Left ventricle myocardium superior (tissue), 1 donor: Measurements from ENCODE around the gene LRRC1. TPM values are rescaled to one million over a fixed set of nuclear protein-coding genes. Genes with fewer than 3 reads are reported as not detected.

Experiments used
- ATAC-seq: fragments of 200-7000 bp; cut with Tn5 transposase; one replicate; pipeline ENCODE4 v1.9.1; 2020; ENCODE audit warnings: mild to moderate bottlenecking, moderate library complexity
- DNase-seq: peaks from one replicate; pipeline ENCODE4 v3.0.0-alpha.2; 2020
- intact Hi-C: fragments of 100-400 bp; cut with micrococcal nuclease; formaldehyde crosslinking; loops from one replicate; pipeline ENCODE4 v1.11.0; 2022
- total RNA-seq: library from RNA; stranded (reverse); fragmentation: NEBNext Ultra II Directional; extraction: Animal tissue kit (Norgen Biotek cat#: 25700); gene quantifications from one replicate; pipeline ENCODE4 v1.2.1, GENCODE V29; 2021
- donor health status: DM: no; HTN: yes; CAD: no; lungs with severe emphysema.

LRRC1 gene
- total RNA-seq, 1 donor from 2014 or later: 2.0 TPM

DNA sequence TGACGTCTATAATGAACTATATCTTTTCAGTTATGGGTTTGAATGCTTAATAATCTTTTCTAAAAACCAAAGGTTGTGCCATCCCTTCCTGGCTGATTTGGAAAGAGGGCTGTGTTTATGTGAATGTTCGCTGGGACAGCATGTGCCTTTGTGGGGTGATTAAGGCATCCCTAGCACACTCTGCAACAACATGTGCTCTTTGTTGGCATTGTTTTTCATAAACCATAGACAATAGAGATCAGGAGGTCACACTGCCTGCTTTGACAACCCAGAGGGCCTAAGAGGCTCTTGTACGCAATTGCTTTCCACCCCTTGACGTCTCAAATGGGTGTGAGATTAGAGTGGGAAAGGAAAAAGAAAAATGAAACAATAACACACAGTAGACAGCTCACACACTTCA is 116.0 kb downstream of the LRRC1 start:
- ATAC-seq (peak; percentile 94), DNase-seq (no peak)
- intact Hi-C loops: no loop called here

- intact Hi-C loops: no loop called here
- DNase-seq (no peak), ATAC-seq (no peak)
Observed at GRCh38 chr6:53912661-53913060, 117.9 kb downstream of the LRRC1 start.

- DNase-seq: no peak
- intact Hi-C loops: no loop called here
- ATAC-seq: no peak
Observed at GRCh38 chr6:53913286-53913685, 118.5 kb downstream of the LRRC1 start.

DNA sequence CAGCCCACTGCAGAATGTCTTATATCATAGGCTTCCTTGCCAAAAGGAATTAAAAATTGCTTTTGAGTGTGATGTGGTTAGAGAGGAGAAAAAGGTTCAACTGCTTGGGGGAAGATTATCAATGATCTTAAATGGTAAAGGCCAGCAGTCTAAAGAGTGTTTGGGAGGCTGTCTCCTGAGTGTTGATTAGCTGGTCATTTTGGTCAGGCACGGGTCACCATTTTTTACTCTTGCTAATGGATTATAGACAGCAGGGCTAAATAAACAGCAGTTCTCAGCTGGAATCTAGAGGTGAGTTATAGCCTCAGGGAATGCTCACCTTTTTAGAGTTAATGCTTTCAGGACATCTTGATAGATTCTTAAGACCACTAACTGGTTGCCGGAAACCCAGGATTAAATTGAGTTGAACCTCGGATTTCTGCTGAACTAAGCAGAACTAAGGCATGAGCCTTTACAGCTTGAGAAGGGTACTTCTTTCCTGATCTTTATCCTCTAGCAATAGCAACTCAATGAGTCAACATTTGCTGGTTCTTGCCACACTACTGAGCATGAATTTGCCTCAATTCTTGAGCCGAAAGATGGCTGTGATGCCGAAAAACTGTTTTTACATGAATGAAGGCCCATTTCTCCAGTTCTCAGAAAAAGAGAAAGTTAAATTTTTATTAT is 120.4 kb downstream of the LRRC1 start:
- DNase-seq: no peak
- intact Hi-C loops: no loop called here
- no peak for ATAC-seq

- ATAC-seq (no peak), DNase-seq (no peak)
- intact Hi-C loops: no loop called here
Observed at GRCh38 chr6:53916804-53917463, 122.1 kb downstream of the LRRC1 start.

DNA sequence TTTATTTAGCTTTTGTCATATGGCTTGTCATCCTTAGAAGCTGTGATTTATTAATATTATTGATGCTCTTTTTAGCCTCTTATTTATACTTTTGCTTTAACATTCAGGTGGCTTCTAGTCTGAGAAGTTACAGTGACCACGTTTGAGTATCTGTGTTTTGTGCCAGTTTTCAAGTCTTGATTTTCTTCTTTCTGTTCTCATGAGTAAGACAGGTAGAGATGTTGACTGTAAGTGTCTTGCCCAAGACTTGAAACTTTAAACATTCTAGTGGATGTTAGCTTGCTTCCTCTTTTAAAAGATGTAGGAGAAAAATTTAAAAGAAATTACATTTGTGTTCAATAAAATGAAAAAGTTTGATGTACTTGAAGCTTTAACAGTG is 122.6 kb downstream of the LRRC1 start:
- DNase-seq: no peak
- ATAC-seq: no peak
- intact Hi-C loops: no loop called here

DNA sequence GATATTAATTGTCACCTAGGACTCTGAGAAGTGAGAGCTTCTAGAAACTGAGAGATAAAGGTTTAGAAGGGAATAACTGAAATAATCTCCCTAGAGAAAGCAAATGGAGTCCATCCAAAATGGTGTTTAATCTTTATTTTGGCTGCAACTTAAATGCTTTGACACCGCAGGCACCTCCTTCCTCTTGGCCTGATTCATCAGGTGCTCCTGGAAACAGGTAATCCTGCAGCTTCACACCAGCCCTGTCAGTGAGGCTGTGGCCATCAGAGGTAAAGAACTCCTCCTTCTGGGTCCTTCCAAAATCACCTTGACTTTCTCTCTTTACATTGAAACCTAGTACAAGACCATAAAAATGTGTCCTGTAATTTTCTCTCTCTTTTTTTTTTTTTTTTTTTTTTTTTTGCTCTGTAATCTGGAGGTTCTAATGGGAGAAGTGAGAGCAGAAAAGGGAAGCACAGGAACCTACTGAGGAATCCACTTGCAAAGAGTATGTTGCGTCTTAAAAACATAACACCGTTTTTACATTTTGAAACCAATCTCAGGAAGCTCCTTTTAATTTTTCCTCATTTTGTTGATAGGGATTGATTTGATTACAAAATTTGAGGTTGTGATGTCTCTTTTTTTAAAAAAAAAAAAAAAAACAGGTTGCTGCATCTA is 124.2 kb downstream of the LRRC1 start:
- ATAC-seq (no peak), DNase-seq (no peak)
- intact Hi-C loops: no loop called here

DNA sequence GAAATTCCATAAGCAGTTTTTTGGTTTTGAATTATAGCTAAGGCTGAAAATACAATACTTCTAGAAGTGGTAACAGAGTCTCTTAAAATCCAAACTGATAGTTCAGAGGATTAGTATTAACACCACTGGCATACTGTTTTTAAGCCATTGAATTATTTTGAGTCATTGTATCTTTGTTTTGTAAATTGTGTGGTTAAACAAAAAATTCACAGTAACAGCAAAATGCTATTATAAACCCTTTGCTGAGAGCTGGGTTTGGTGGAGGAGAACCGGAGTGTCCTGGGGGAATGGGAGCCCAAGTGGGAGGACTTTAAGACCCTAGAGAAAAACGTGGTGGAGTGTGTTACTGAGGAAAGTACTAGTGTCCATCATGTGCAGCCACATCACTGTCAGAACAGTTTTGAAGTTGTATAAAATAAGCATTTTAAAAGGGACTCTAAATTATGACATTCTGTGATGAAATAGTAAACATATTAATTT is 125.1 kb downstream of the LRRC1 start:
- DNase-seq: no peak
- intact Hi-C loops: no loop called here
- no peak for ATAC-seq

DNA sequence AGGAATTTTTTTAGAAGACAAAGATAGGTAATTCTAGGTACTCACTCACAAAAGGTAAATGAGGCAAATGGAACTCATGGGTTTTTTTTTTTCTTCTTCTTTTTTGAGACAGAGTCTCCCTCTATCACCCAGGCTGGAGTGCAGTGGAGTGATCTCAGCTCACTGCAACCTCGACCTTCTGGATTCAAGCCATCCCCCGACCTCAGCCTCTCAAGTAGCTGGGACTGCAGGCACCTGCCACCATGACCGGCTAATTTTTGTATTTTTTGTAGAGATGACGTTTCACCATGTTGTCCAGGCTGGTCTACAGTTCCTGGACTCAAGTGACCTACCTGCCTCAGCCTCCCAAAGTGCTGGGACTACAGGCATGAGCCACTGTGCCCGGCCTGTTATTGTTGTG is 126.1 kb downstream of the LRRC1 start:
- intact Hi-C loops: no loop called here
- no peak for DNase-seq
- ATAC-seq: no peak

DNA sequence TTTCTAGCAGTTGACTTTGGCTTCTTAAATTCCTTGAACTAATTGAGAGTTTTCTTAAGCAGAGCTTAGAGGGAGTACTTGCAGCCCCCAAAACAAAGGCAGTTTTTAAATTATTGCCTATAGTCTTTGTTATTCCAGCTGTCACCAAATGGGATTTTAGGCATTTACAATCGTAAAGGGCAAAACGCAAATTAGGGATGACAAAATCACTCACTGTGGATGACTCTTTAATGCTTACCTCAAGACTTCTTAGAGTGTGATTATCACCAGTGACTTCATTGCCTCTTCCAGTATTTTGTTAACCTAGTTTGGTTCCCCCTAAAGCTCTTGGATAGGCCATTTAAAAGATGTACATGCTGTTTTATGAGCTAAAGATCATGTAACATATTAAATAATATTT is 126.8 kb downstream of the LRRC1 start:
- DNase-seq (no peak), ATAC-seq (no peak)
- intact Hi-C loops: no loop called here

DNA sequence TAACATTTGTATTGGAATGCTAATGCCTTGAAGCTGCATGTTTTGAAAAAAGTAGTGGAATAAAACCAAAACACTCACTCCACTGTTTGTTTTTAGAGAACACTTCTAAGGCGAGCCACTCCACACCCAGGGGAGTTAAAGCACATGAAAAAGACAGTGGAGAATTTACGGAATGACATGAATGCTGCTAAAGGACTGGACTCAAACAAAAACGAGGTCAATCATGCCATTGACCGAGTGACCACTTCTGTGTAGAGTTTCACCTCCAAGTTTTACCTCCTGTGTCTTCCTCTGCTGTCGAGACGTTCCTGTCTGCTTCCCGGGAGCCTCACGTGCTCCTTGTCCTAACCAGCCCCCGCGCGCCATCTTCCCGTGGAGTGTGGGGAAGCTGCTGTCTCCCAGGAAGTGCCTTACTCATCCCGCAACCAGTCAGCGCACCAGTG is 127.8 kb downstream of the LRRC1 start:
- ATAC-seq (no peak), DNase-seq (no peak)
- intact Hi-C loops: no loop called here

DNA sequence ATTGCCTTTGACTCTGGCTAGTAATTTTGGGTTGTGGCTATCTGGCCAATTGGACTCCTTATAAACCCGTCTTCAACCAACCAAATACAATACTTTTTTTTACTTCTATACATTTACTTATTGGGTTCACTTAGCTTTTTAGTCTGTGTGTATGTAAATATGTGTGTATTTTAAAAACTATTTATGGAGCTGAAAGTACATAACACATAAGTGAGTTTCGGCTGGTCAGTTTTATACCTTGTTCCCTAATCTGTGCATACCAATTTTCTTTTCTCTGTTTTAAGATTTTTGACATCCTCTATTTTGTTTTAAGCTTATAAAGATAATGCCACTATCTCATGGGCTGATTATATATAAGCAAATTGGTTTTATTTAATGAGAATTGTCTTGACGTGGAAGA is 129.5 kb downstream of the LRRC1 start:
- ATAC-seq: no peak

DNA sequence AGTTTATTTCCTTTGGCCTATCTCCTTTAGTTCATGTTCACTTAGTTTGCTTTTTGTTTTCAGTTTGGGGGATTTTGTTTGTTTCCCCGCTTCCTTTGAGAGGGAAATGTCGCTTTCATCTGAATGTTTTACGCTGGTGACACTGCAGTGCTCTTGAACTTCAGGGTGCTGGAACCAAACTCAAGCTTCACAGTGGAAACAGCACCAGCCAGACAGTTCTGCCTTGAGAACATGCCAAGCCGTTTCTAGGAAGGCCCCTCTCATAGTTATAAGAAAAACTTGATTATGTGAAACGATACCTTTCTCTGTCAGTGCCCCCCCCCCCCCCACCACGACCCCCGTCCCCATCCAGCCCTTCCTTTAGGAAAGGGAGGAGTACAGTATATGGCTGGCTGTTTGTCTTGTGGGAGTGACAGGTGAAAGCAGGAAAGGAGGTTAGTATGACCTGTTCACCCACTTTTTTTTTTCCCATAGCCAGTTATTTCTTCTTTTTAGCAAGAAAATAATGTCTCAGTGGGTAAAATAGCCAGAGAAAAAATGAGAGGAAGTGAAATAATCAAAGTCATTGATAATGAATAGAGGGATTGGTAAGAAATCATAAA is 130.1 kb downstream of the LRRC1 start:
- intact Hi-C loops: no loop called here
- DNase-seq (no peak), ATAC-seq (no peak)

More for the DNA sequence above, 129.5 kb downstream of the LRRC1 start:
- intact Hi-C loops: no loop called here
- no peak for DNase-seq

DNA sequence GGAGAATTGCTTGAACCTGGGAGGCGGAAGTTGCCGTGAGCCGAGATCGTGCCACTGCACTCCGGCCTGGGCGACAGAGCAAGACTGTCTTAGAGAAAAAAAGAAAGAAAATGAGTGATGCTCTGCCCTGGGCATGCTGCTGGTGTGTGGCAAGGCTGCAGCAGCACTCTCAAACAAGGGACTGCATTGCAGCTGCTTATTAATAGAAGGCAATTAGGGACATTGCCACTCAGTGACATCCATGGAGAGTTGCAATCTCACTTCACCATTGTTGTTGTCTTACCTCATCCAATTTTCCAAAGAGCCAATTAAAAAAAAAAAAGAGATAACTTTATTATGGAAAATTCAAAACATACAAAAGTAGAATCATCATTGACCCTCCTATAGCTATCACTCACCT is 131.1 kb downstream of the LRRC1 start:
- ATAC-seq: peak; percentile 69
- intact Hi-C loops: no loop called here
- no peak for DNase-seq

GRCh38 chr6:53926505-53926904 is 131.7 kb downstream of the LRRC1 start:
- intact Hi-C loops: no loop called here
- DNase-seq (no peak), ATAC-seq (peak; percentile 3)

DNA sequence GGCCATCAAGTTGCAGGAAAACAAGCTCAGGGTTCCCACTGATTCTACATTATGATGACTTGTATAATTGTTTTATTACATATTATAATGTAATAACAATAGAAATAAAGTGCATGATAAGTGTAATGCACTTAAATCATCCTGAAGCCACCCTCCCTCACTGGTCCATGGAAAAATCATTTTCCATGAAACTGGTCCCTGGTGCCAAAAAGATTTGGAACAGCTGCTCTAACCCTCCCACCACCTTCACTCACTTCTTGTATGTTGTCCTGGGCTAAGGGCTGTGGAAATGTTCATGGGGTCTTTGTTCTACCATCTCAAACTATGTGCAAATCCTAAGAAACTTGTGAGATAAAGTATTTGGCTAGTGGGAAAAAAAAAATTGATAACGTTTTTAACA is 133.8 kb downstream of the LRRC1 start:
- ATAC-seq: peak; percentile 30
- intact Hi-C loops: no loop called here

GRCh38 chr6:53929041-53929820 is 134.4 kb downstream of the LRRC1 start:
- intact Hi-C loops: no loop called here
- no peak for DNase-seq
- peak; percentile 69 for ATAC-seq

More for the DNA sequence above, 133.8 kb downstream of the LRRC1 start:
- DNase-seq: no peak

DNA sequence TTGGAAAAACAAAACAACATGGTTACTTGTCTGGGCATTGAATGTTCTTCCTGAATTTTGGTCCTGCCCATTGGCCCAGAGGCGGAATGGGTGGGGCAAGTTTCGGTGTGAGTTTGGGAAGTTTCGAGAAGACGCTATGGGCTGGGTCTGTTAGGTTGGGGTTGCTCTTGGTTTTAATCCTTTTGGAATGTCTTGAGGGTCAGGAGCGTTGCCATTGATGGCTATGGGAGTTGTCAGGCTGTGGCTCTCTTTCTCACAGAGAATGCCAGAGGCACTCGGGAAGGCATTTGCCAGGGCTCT is 135.0 kb downstream of the LRRC1 start:
- no peak for DNase-seq
- intact Hi-C loops: no loop called here
- no peak for ATAC-seq

DNA sequence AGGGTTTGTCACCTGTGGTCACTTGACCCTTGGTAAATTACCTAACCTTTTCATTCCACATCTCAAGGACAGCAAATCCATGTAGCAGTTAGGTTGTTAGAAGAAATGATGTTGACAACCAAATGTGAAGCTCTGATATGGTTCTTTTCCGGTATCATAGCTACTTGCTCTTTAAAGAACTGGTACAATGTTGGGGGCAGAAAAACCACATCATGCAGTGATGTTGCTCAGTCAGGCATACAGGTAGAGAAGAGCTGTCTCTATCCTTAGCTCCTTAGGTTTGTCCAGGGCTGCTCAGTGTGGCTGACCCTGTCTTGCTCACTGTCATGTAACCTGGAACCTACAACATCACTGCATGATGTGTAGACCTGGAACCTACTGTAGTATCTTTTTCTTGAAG is 135.5 kb downstream of the LRRC1 start:
- ATAC-seq (no peak), DNase-seq (no peak)
- intact Hi-C loops: no loop called here

GRCh38 chr6:53931086-53931485 is 136.3 kb downstream of the LRRC1 start:
- DNase-seq: no peak
- ATAC-seq: no peak
- intact Hi-C loops: no loop called here
